IMR-90 (cell line): ENCODE data around the gene FAM216B.

ENCODE experiments used
- CTCF ChIP-seq: conservative IDR thresholded peaks from 2 replicates; pipeline ENCODE4 v1.5.1; 2012; ENCODE audit warnings: mild to moderate bottlenecking, low read depth, low read length, improper control_type of control experiment
- ELK1 ChIP-seq: fragments of 150-350 bp; IDR thresholded peaks from 2 replicates; pipeline ENCODE4 v1.6.1; 2016; ENCODE audit warnings: low read depth, mild to moderate bottlenecking, low read length, moderate library complexity, borderline replicate concordance
- POLR2A ChIP-seq: IDR thresholded peaks from 2 replicates; pipeline ENCODE4 v1.6.1; 2012; ENCODE audit warnings: mild to moderate bottlenecking, low read depth, low read length
- RFX5 ChIP-seq: IDR thresholded peaks from 2 replicates; pipeline ENCODE4 v1.8.0; 2012; ENCODE audit warnings: low read depth, mild to moderate bottlenecking, low read length, moderate library complexity

GRCh38 chr13:42750794-42751193, 30.6 kb upstream of the FAM216B start:
- no peak for TF ChIP-seq CTCF
- TF ChIP-seq ELK1, result no peak
- TF ChIP-seq POLR2A, result no peak
- no peak for TF ChIP-seq RFX5
